GM19468 (cell line): ENCODE data around the gene ROR1.

ENCODE experiments used
- ATAC-seq: cut with Tn5 transposase; IDR thresholded peaks from one replicate; pipeline ENCODE4 v1.9.1; 2021; ENCODE audit warnings: mild to moderate bottlenecking, moderate library complexity, moderate number of reproducible peaks; ENCODE audit not compliant: unreplicated experiment; ENCODE audit errors: extremely low read depth

Gene ROR1

GRCh38 chr1:63847308-63847910 is 73.6 kb downstream of the ROR1 start:
- no peak for ATAC-seq

- ATAC-seq: no peak
Observed at GRCh38 chr1:63848733-63849132, 74.9 kb downstream of the ROR1 start.

GRCh38 chr1:63849149-63849548 is 75.3 kb downstream of the ROR1 start:
- ATAC-seq: no peak

- ATAC-seq: no peak
Observed at GRCh38 chr1:63854091-63854490, 80.3 kb downstream of the ROR1 start.

- no peak for ATAC-seq
Observed at GRCh38 chr1:63855942-63856341, 82.1 kb downstream of the ROR1 start.

GRCh38 chr1:63856924-63857323 is 83.1 kb downstream of the ROR1 start:
- no peak for ATAC-seq

GRCh38 chr1:63857478-63857877 is 83.7 kb downstream of the ROR1 start:
- ATAC-seq: no peak

- ATAC-seq: no peak
Observed at GRCh38 chr1:63858153-63858552, 84.3 kb downstream of the ROR1 start.

- no peak for ATAC-seq
Observed at GRCh38 chr1:63859480-63860275, 85.9 kb downstream of the ROR1 start.

- ATAC-seq: no peak
Observed at GRCh38 chr1:63861052-63861691, 87.4 kb downstream of the ROR1 start.

GRCh38 chr1:63863145-63863544 is 89.3 kb downstream of the ROR1 start:
- ATAC-seq: no peak

GRCh38 chr1:63864224-63864641 is 90.4 kb downstream of the ROR1 start:
- no peak for ATAC-seq

- no peak for ATAC-seq
Observed at GRCh38 chr1:63865561-63865960, 91.7 kb downstream of the ROR1 start.

- ATAC-seq: no peak
Observed at GRCh38 chr1:63866084-63866483, 92.3 kb downstream of the ROR1 start.

- no peak for ATAC-seq
Observed at GRCh38 chr1:63867429-63868176, 93.8 kb downstream of the ROR1 start.

GRCh38 chr1:63868268-63868781 is 94.5 kb downstream of the ROR1 start:
- ATAC-seq: no peak

GRCh38 chr1:63870152-63870551 is 96.3 kb downstream of the ROR1 start:
- ATAC-seq: no peak

GRCh38 chr1:63871463-63871862 is 97.6 kb downstream of the ROR1 start:
- ATAC-seq: no peak

GRCh38 chr1:63873751-63874150 is 99.9 kb downstream of the ROR1 start:
- no peak for ATAC-seq

- ATAC-seq: no peak
Observed at GRCh38 chr1:63874278-63874880, 100.6 kb downstream of the ROR1 start.
